HG02981 (cell line): ENCODE measurements around the gene FNDC3B.
"Not testable (repeated sequence)": the region's sequence is repeated elsewhere in the genome, so short reads cannot be mapped to it uniquely, and the experiment has no call there.

Experiments used
- ATAC-seq: cut with Tn5 transposase; IDR thresholded peaks from one replicate; pipeline ENCODE4 v1.9.1; 2021; ENCODE audit warnings: mild to moderate bottlenecking, moderate library complexity; ENCODE audit not compliant: unreplicated experiment

FNDC3B gene

GRCh38 chr3:172090035-172090434 lies 50.7 kb downstream of the FNDC3B start:
- ATAC-seq: no peak

GRCh38 chr3:172092658-172093057 lies 53.3 kb downstream of the FNDC3B start:
- no peak for ATAC-seq

GRCh38 chr3:172093581-172094443 lies 54.4 kb downstream of the FNDC3B start:
- not testable (repeated sequence) for ATAC-seq

- peak; percentile 95 for ATAC-seq
Observed at GRCh38 chr3:172094621-172095557, 55.5 kb downstream of the FNDC3B start.

GRCh38 chr3:172096881-172097420 lies 57.6 kb downstream of the FNDC3B start:
- no peak for ATAC-seq

- ATAC-seq: no peak
Observed at GRCh38 chr3:172097585-172097984, 58.2 kb downstream of the FNDC3B start.

GRCh38 chr3:172098698-172099494 lies 59.5 kb downstream of the FNDC3B start:
- ATAC-seq: no peak

- no peak for ATAC-seq
Observed at GRCh38 chr3:172099495-172099808, 60.1 kb downstream of the FNDC3B start.

- no peak for ATAC-seq
Observed at GRCh38 chr3:172100482-172100881, 61.1 kb downstream of the FNDC3B start.

- no peak for ATAC-seq
Observed at GRCh38 chr3:172101107-172101506, 61.7 kb downstream of the FNDC3B start.

- ATAC-seq: no peak
Observed at GRCh38 chr3:172102123-172102882, 62.9 kb downstream of the FNDC3B start.

- ATAC-seq: no peak
Observed at GRCh38 chr3:172102883-172103310, 63.5 kb downstream of the FNDC3B start.

- no peak for ATAC-seq
Observed at GRCh38 chr3:172103724-172104123, 64.3 kb downstream of the FNDC3B start.

- ATAC-seq: no peak
Observed at GRCh38 chr3:172104471-172105072, 65.2 kb downstream of the FNDC3B start.

- no peak for ATAC-seq
Observed at GRCh38 chr3:172106037-172106954, 66.9 kb downstream of the FNDC3B start.

GRCh38 chr3:172106989-172107388 lies 67.6 kb downstream of the FNDC3B start:
- ATAC-seq: peak; percentile 43

GRCh38 chr3:172107403-172107802 lies 68.0 kb downstream of the FNDC3B start:
- ATAC-seq: peak; percentile 91

- no peak for ATAC-seq
Observed at GRCh38 chr3:172110127-172110779, 70.9 kb downstream of the FNDC3B start.
